Measurements from ENCODE around the gene MAGI2.
"Not testable (repeated sequence)": the region's sequence is repeated elsewhere in the genome, so short reads cannot be mapped to it uniquely, and the experiment has no call there.

DNA sequence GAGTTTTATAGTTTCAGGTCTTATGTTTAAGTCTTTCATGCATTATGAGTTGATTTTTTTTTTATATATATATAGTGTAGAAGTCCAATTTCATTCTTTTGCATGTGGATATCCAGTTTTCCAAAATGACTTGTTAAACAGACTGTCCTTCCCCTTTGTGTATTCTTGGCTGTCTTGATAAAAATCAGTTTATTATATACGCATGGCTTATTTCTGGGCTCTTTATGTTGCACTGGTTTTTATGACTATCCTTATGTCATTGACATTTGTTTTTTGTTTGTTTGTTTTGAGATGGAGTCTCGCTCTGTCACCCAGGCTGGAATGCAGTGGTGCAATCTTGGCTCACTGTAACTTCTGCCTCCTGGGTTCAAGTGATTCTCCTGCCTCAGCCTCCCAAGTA lies 485.9 kb downstream of the MAGI2 start:
- not testable (repeated sequence) for TF ChIP-seq NR2F2 (IDR thresholded peaks at IDR 0.05; ENCODE audit: borderline replicate concordance, low read depth); FLYWCH1 (CRISPR knock-in tag; IDR thresholded peaks at IDR 0.05); CBX5 (CRISPR knock-in tag; IDR thresholded peaks at IDR 0.05; ENCODE audit: borderline replicate concordance)
- TF ChIP-seq, protein P1, sequence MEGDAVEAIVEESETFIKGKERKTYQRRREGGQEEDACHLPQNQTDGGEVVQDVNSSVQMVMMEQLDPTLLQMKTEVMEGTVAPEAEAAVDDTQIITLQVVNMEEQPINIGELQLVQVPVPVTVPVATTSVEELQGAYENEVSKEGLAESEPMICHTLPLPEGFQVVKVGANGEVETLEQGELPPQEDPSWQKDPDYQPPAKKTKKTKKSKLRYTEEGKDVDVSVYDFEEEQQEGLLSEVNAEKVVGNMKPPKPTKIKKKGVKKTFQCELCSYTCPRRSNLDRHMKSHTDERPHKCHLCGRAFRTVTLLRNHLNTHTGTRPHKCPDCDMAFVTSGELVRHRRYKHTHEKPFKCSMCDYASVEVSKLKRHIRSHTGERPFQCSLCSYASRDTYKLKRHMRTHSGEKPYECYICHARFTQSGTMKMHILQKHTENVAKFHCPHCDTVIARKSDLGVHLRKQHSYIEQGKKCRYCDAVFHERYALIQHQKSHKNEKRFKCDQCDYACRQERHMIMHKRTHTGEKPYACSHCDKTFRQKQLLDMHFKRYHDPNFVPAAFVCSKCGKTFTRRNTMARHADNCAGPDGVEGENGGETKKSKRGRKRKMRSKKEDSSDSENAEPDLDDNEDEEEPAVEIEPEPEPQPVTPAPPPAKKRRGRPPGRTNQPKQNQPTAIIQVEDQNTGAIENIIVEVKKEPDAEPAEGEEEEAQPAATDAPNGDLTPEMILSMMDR (CRISPR knock-in tag; IDR thresholded peaks at IDR 0.05): not testable (repeated sequence)
- TF ChIP-seq, protein P2, sequence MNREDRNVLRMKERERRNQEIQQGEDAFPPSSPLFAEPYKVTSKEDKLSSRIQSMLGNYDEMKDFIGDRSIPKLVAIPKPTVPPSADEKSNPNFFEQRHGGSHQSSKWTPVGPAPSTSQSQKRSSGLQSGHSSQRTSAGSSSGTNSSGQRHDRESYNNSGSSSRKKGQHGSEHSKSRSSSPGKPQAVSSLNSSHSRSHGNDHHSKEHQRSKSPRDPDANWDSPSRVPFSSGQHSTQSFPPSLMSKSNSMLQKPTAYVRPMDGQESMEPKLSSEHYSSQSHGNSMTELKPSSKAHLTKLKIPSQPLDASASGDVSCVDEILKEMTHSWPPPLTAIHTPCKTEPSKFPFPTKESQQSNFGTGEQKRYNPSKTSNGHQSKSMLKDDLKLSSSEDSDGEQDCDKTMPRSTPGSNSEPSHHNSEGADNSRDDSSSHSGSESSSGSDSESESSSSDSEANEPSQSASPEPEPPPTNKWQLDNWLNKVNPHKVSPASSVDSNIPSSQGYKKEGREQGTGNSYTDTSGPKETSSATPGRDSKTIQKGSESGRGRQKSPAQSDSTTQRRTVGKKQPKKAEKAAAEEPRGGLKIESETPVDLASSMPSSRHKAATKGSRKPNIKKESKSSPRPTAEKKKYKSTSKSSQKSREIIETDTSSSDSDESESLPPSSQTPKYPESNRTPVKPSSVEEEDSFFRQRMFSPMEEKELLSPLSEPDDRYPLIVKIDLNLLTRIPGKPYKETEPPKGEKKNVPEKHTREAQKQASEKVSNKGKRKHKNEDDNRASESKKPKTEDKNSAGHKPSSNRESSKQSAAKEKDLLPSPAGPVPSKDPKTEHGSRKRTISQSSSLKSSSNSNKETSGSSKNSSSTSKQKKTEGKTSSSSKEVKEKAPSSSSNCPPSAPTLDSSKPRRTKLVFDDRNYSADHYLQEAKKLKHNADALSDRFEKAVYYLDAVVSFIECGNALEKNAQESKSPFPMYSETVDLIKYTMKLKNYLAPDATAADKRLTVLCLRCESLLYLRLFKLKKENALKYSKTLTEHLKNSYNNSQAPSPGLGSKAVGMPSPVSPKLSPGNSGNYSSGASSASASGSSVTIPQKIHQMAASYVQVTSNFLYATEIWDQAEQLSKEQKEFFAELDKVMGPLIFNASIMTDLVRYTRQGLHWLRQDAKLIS (CRISPR knock-in tag; IDR thresholded peaks at IDR 0.05): not testable (repeated sequence)
- TF ChIP-seq, protein P3, sequence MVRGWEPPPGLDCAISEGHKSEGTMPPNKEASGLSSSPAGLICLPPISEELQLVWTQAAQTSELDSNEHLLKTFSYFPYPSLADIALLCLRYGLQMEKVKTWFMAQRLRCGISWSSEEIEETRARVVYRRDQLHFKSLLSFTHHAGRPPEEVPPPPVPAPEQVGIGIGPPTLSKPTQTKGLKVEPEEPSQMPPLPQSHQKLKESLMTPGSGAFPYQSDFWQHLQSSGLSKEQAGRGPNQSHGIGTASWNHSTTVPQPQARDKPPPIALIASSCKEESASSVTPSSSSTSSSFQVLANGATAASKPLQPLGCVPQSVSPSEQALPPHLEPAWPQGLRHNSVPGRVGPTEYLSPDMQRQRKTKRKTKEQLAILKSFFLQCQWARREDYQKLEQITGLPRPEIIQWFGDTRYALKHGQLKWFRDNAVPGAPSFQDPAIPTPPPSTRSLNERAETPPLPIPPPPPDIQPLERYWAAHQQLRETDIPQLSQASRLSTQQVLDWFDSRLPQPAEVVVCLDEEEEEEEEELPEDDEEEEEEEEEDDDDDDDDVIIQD (CRISPR knock-in tag; IDR thresholded peaks at IDR 0.05; ENCODE audit: low read depth): not testable (repeated sequence)
